Neural progenitor cell (in vitro differentiated cells): Measurements from ENCODE around the gene SSX5. TPM values are rescaled to one million over a fixed set of nuclear protein-coding genes. Genes with fewer than 3 reads are reported as not detected.
"Not testable (repeated sequence)": the region's sequence is repeated elsewhere in the genome, so short reads cannot be mapped to it uniquely, and the experiment has no call there.

Experiments
- DNase-seq: peaks from one replicate; pipeline ENCODE4 v3.0.0-alpha.2; 2016; ENCODE audit warnings: low spot score
- H2AFZ ChIP-seq: fragments of 200-600 bp; sonication (generic); replicated peaks from 2 replicates; pipeline ENCODE4 v1.6.1; 2016; ENCODE audit warnings: antibody characterized with exemption
- H3F3A ChIP-seq: fragments of 200-600 bp; sonication (generic); 2 replicates; pipeline ENCODE4 v1.6.1; 2016; ENCODE audit warnings: antibody characterized with exemption, low read depth
- H3K27ac ChIP-seq: fragments of 200-600 bp; sonication (generic); 2 replicates; pipeline ENCODE4 v1.5.1; 2016; ENCODE audit warnings: mild to moderate bottlenecking
- H3K27me3 ChIP-seq: fragments of 200-600 bp; sonication (generic); 2 replicates; pipeline ENCODE4 v1.6.1; 2016; ENCODE audit warnings: mild to moderate bottlenecking, moderate library complexity
- H3K36me3 ChIP-seq: fragments of 200-600 bp; sonication (generic); 2 replicates; pipeline ENCODE4 v1.5.1; 2016
- H3K4me1 ChIP-seq: fragments of 200-600 bp; sonication (generic); 2 replicates; pipeline ENCODE4 v1.6.1; 2016; ENCODE audit warnings: mixed run types
- H3K4me2 ChIP-seq: fragments of 200-600 bp; sonication (generic); 2 replicates; pipeline ENCODE4 v1.6.1; 2016
- H3K4me3 ChIP-seq: fragments of 200-600 bp; sonication (generic); 2 replicates; pipeline ENCODE4 v1.5.1; 2016
- H3K79me2 ChIP-seq: fragments of 200-600 bp; sonication (generic); 2 replicates; pipeline ENCODE4 v1.6.1; 2016; ENCODE audit warnings: low read depth
- H3K9ac ChIP-seq: fragments of 200-600 bp; sonication (generic); 2 replicates; pipeline ENCODE4 v1.6.1; 2016
- H3K9me3 ChIP-seq: fragments of 200-600 bp; sonication (generic); 2 replicates; pipeline ENCODE4 v1.5.1; 2016; ENCODE audit warnings: low read depth
- H4K20me1 ChIP-seq: fragments of 200-600 bp; sonication (generic); 2 replicates; pipeline ENCODE4 v1.6.1; 2016; ENCODE audit warnings: low read depth
- H3K27ac Mint-ChIP-seq: 3 replicates; pipeline ENCODE4 v1.8.0; 2021; ENCODE audit warnings: mixed read lengths
- H3K27me3 Mint-ChIP-seq: 2 replicates; pipeline ENCODE4 v1.8.0; 2022; ENCODE audit warnings: low read depth, mild to moderate bottlenecking, inconsistent platforms, moderate library complexity, mixed read lengths; ENCODE audit not compliant: insufficient read depth
- H3K36me3 Mint-ChIP-seq: 3 replicates; pipeline ENCODE4 v1.8.0; 2021; ENCODE audit warnings: mixed read lengths
- H3K4me1 Mint-ChIP-seq: 3 replicates; pipeline ENCODE4 v1.8.0; 2021; ENCODE audit warnings: mixed read lengths
- H3K4me3 Mint-ChIP-seq: 3 replicates; pipeline ENCODE4 v1.8.0; 2021; ENCODE audit warnings: mild to moderate bottlenecking, moderate library complexity, mixed read lengths
- H3K9me3 Mint-ChIP-seq: 3 replicates; pipeline ENCODE4 v1.8.0; 2020; ENCODE audit warnings: mixed read lengths
- CTCF ChIP-seq: fragments of 200-600 bp; sonication (generic); IDR thresholded peaks from 2 replicates; pipeline ENCODE4 v1.5.1; 2017; ENCODE audit warnings: antibody characterized with exemption, mild to moderate bottlenecking
- EZH2 ChIP-seq: fragments of 200-600 bp; sonication (generic); IDR thresholded peaks from 2 replicates; pipeline ENCODE4 v1.6.1; 2017; ENCODE audit warnings: antibody characterized with exemption, mild to moderate bottlenecking, moderate library complexity
- EZH2phosphoT487 ChIP-seq: fragments of 200-600 bp; sonication (generic); IDR thresholded peaks from 2 replicates; pipeline ENCODE4 v1.6.1; 2017; ENCODE audit warnings: antibody characterized with exemption
- total RNA-seq: library from RNA; depleted of rRNA; stranded (reverse); fragments of >200 nt; gene quantifications from 2 replicates; pipeline ENCODE4 v1.2.3, GENCODE V29; 2015; ENCODE audit warnings: low replicate concordance

The SSX5 gene
- total RNA-seq, 1 donor from 2014 or later, result not detected

- H3K9me3 ChIP-seq, result no peaks in the 10 kb centered on the region
- no peak overlapping the region for H2AFZ ChIP-seq
- H3K4me1 Mint-ChIP-seq, result no peaks in the 10 kb centered on the region
- H3K4me3 ChIP-seq, result no peak overlapping the region
- H4K20me1 ChIP-seq, result no peaks in the 10 kb centered on the region
- no peaks in the 10 kb centered on the region for H3K4me1 ChIP-seq
- peaks cover 11% of the 10 kb centered on the region for H3K9me3 Mint-ChIP-seq
- H3K36me3 Mint-ChIP-seq, result no peaks in the 10 kb centered on the region
- H3K36me3 ChIP-seq, result no peaks in the 10 kb centered on the region
- no peak overlapping the region for H3K4me3 Mint-ChIP-seq
- TF ChIP-seq CTCF, result no peak
- no peak for TF ChIP-seq EZH2phosphoT487
- TF ChIP-seq EZH2, result no peak
- H3K27ac ChIP-seq, result no peak overlapping the region
- no peaks in the 10 kb centered on the region for H3K27me3 ChIP-seq
- H3K27ac Mint-ChIP-seq, result no peak overlapping the region
- DNase-seq, result no peak
- no peaks in the 10 kb centered on the region for H3F3A ChIP-seq
- no peak overlapping the region for H3K9ac ChIP-seq
- H3K4me2 ChIP-seq, result no peak overlapping the region
- H3K79me2 ChIP-seq, result no peaks in the 10 kb centered on the region
- peaks cover 6% of the 10 kb centered on the region for H3K27me3 Mint-ChIP-seq
These were observed 15.8 kb downstream of the SSX5 start for GRCh38 chrX:48180811-48181210.

GRCh38 chrX:48179691-48180090 is 16.9 kb downstream of the SSX5 start:
- Mint-ChIP-seq H3K36me3 (no peaks in the 10 kb centered on the region), H3K27me3 (peaks cover 6% of the 10 kb centered on the region), H3K4me1 (no peaks in the 10 kb centered on the region), H3K4me3 (no peak overlapping the region), H3K27ac (no peak overlapping the region), H3K9me3 (peaks cover 8% of the 10 kb centered on the region)
- H3K27ac ChIP-seq, result no peak overlapping the region
- H3K9ac ChIP-seq, result no peak overlapping the region
- no peaks in the 10 kb centered on the region for H4K20me1 ChIP-seq
- H3K4me1 ChIP-seq, result no peaks in the 10 kb centered on the region
- no peaks in the 10 kb centered on the region for H3K9me3 ChIP-seq
- TF ChIP-seq CTCF, result no peak
- no peak for TF ChIP-seq EZH2phosphoT487
- no peak for TF ChIP-seq EZH2
- H3K27me3 ChIP-seq, result no peaks in the 10 kb centered on the region
- no peaks in the 10 kb centered on the region for H3K79me2 ChIP-seq
- H3F3A ChIP-seq, result no peaks in the 10 kb centered on the region
- no peak for DNase-seq
- no peak overlapping the region for H2AFZ ChIP-seq
- H3K4me3 ChIP-seq, result no peak overlapping the region
- no peaks in the 10 kb centered on the region for H3K36me3 ChIP-seq
- no peak overlapping the region for H3K4me2 ChIP-seq

- not testable (repeated sequence) for H3F3A ChIP-seq, H4K20me1 ChIP-seq, H3K4me1 ChIP-seq, H3K4me3 Mint-ChIP-seq, H3K36me3 Mint-ChIP-seq, H3K27ac Mint-ChIP-seq, H3K79me2 ChIP-seq, H3K36me3 ChIP-seq, H3K4me1 Mint-ChIP-seq, H3K27me3 ChIP-seq, H2AFZ ChIP-seq, H3K9me3 ChIP-seq, H3K9ac ChIP-seq, H3K27ac ChIP-seq, H3K4me2 ChIP-seq, DNase-seq, H3K4me3 ChIP-seq
- H3K27me3 Mint-ChIP-seq, result peaks cover 13% of the 10 kb centered on the region
- H3K9me3 Mint-ChIP-seq, result peaks cover 12% of the 10 kb centered on the region
These were observed 30.3 kb downstream of the SSX5 start for GRCh38 chrX:48166322-48166721.

- H3K4me3 Mint-ChIP-seq, result no peak overlapping the region
- DNase-seq, result no peak
- H3K27ac ChIP-seq, result no peak overlapping the region
- no peaks in the 10 kb centered on the region for H3F3A ChIP-seq
- H3K4me3 ChIP-seq, result no peak overlapping the region
- no peaks in the 10 kb centered on the region for H3K27me3 ChIP-seq
- H4K20me1 ChIP-seq, result no peaks in the 10 kb centered on the region
- H3K36me3 Mint-ChIP-seq, result no peaks in the 10 kb centered on the region
- H2AFZ ChIP-seq, result no peak overlapping the region
- H3K4me2 ChIP-seq, result no peak overlapping the region
- H3K9ac ChIP-seq, result no peak overlapping the region
- H3K9me3 Mint-ChIP-seq, result peaks cover 10% of the 10 kb centered on the region
- no peaks in the 10 kb centered on the region for H3K79me2 ChIP-seq
- no peak overlapping the region for H3K27ac Mint-ChIP-seq
- H3K36me3 ChIP-seq, result no peaks in the 10 kb centered on the region
- TF ChIP-seq CTCF (no peak), EZH2phosphoT487 (no peak)
- H3K4me1 Mint-ChIP-seq, result no peaks in the 10 kb centered on the region
- no peaks in the 10 kb centered on the region for H3K4me1 ChIP-seq
- peaks cover 12% of the 10 kb centered on the region for H3K27me3 Mint-ChIP-seq
- no peaks in the 10 kb centered on the region for H3K9me3 ChIP-seq
These were observed 31.4 kb downstream of the SSX5 start for GRCh38 chrX:48165241-48165640.
